GM23338 (cell line): Measurements from ENCODE around the gene NRP1. TPM values are rescaled to one million over a fixed set of nuclear protein-coding genes. Genes with fewer than 3 reads are reported as not detected.

Source experiments
- ATAC-seq: fragments of 200-7000 bp; cut with Tn5 transposase; 3 replicates; pipeline ENCODE4 v1.9.1; 2020
- DNase-seq: peaks from one replicate; pipeline ENCODE4 v3.0.0-alpha.2; 2015; ENCODE audit warnings: low spot score
- H2AFZ ChIP-seq: fragments of 200-600 bp; sonication (generic); 2 replicates; pipeline ENCODE4 v1.8.0; 2016; ENCODE audit warnings: antibody characterized with exemption, mild to moderate bottlenecking, moderate library complexity
- H3F3A ChIP-seq: fragments of 200-600 bp; sonication (generic); replicated peaks from 2 replicates; pipeline ENCODE4 v1.8.0; 2017; ENCODE audit warnings: antibody characterized with exemption, mixed run types, low read depth
- H3K27ac ChIP-seq: fragments of 200-600 bp; sonication (generic); 2 replicates; pipeline ENCODE4 v1.6.1; 2016; ENCODE audit warnings: low read depth
- H3K27me3 ChIP-seq: fragments of 200-600 bp; sonication (generic); 2 replicates; pipeline ENCODE4 v1.8.0; 2016; ENCODE audit warnings: mild to moderate bottlenecking, mixed run types, moderate library complexity; ENCODE audit not compliant: insufficient read depth
- H3K36me3 ChIP-seq: fragments of 200-600 bp; sonication (generic); 2 replicates; pipeline ENCODE4 v1.8.0; 2016; ENCODE audit warnings: mild to moderate bottlenecking; ENCODE audit not compliant: insufficient read depth
- H3K4me1 ChIP-seq: fragments of 200-600 bp; sonication (generic); 2 replicates; pipeline ENCODE4 v1.8.0; 2016; ENCODE audit warnings: mild to moderate bottlenecking, moderate library complexity; ENCODE audit not compliant: insufficient read depth
- H3K4me2 ChIP-seq: fragments of 200-600 bp; sonication (generic); 2 replicates; pipeline ENCODE4 v1.7.1; 2017; ENCODE audit warnings: mixed run types
- H3K4me3 ChIP-seq: fragments of 200-600 bp; sonication (generic); 2 replicates; pipeline ENCODE4 v1.6.1; 2016; ENCODE audit warnings: mixed run types
- H3K79me2 ChIP-seq: fragments of 200-600 bp; sonication (generic); replicated peaks from 2 replicates; pipeline ENCODE4 v1.8.0; 2017; ENCODE audit warnings: mild to moderate bottlenecking; ENCODE audit not compliant: insufficient read depth
- H3K9me2 ChIP-seq: fragments of 200-600 bp; sonication (generic); 2 replicates; pipeline ENCODE4 v1.8.0; 2017; ENCODE audit not compliant: insufficient read depth
- H4K20me1 ChIP-seq: fragments of 200-600 bp; sonication (generic); replicated peaks from 2 replicates; pipeline ENCODE4 v1.8.0; 2017; ENCODE audit warnings: mild to moderate bottlenecking; ENCODE audit not compliant: insufficient read depth
- H3K27ac Mint-ChIP-seq: 2 replicates; pipeline ENCODE4 v1.8.0; 2020; ENCODE audit warnings: inconsistent platforms, mild to moderate bottlenecking, moderate library complexity, mixed read lengths
- H3K27me3 Mint-ChIP-seq: 3 replicates; pipeline ENCODE4 v1.8.0; 2022; ENCODE audit warnings: low read depth, mild to moderate bottlenecking, moderate library complexity, mixed read lengths, inconsistent platforms; ENCODE audit not compliant: insufficient read depth, poor library complexity
- H3K36me3 Mint-ChIP-seq: 3 replicates; pipeline ENCODE4 v1.8.0; 2021; ENCODE audit warnings: low read depth, mild to moderate bottlenecking, inconsistent platforms, moderate library complexity, mixed read lengths
- H3K4me1 Mint-ChIP-seq: 3 replicates; pipeline ENCODE4 v1.8.0; 2020; ENCODE audit warnings: mild to moderate bottlenecking, inconsistent platforms, mixed read lengths
- H3K4me3 Mint-ChIP-seq: 3 replicates; pipeline ENCODE4 v1.8.0; 2021; ENCODE audit warnings: moderate library complexity, mild to moderate bottlenecking, inconsistent platforms, mixed read lengths
- H3K9me3 Mint-ChIP-seq: 3 replicates; pipeline ENCODE4 v1.8.0; 2020; ENCODE audit warnings: moderate library complexity, mild to moderate bottlenecking, inconsistent platforms, mixed read lengths
- CREB1 ChIP-seq: fragments of 250-450 bp; sonication (Bioruptor Pico); IDR thresholded peaks from 2 replicates; pipeline ENCODE4 v1.5.0; 2020; ENCODE audit warnings: low read depth, mild to moderate bottlenecking, moderate library complexity
- EZH2 ChIP-seq: fragments of 200-600 bp; sonication (generic); IDR thresholded peaks from one replicate; pipeline ENCODE4 v1.8.0; 2017; ENCODE audit warnings: antibody characterized with exemption, mild to moderate bottlenecking, low read depth; ENCODE audit not compliant: unreplicated experiment
- JUNB ChIP-seq: IDR thresholded peaks from one replicate; pipeline ENCODE4 v1.6.1; 2016; ENCODE audit warnings: antibody characterized with exemption; ENCODE audit not compliant: unreplicated experiment
- NANOG ChIP-seq: IDR thresholded peaks from 2 replicates; pipeline ENCODE4 v1.6.1; 2016; ENCODE audit warnings: antibody characterized with exemption, borderline replicate concordance
- POLR2AphosphoS5 ChIP-seq: IDR thresholded peaks from 2 replicates; pipeline ENCODE4 v1.6.1; 2016; ENCODE audit warnings: antibody characterized with exemption, low read depth
- STAT1 ChIP-seq: IDR thresholded peaks from one replicate; pipeline ENCODE4 v1.6.1; 2016; ENCODE audit warnings: antibody characterized with exemption; ENCODE audit not compliant: unreplicated experiment
- ZNF114 ChIP-seq: fragments of 250-450 bp; sonication (Bioruptor Pico); IDR thresholded peaks from 2 replicates; pipeline ENCODE4 v1.5.0; 2020; ENCODE audit warnings: mild to moderate bottlenecking, moderate library complexity
- ZNF331 ChIP-seq: fragments of 250-450 bp; sonication (Bioruptor Pico); IDR thresholded peaks from 2 replicates; pipeline ENCODE4 v1.5.0; 2020; ENCODE audit warnings: low read depth, mild to moderate bottlenecking, moderate library complexity
- polyA plus RNA-seq: library from polyadenylated mRNA; unstranded; fragments of >200 nt; fragmentation: Nextera tagmentation; extraction: Ambion mirVana; gene quantifications from 2 replicates; pipeline ENCODE4 v1.2.1, GENCODE V29; 2016
- total RNA-seq: library from RNA; depleted of rRNA; stranded (reverse); fragments of >200 nt; shearing (Covaris generic); gene quantifications from 2 replicates; pipeline ENCODE4 v1.2.3, GENCODE V29; 2014
- TF ChIP-seq, protein P1 (sequence below): fragments of 250-450 bp; sonication (Bioruptor Pico); IDR thresholded peaks from 2 replicates; pipeline ENCODE4 v1.5.0; 2020; ENCODE audit warnings: mild to moderate bottlenecking, moderate library complexity
- TF ChIP-seq, protein P2 (sequence below): IDR thresholded peaks from one replicate; pipeline ENCODE4 v1.6.1; 2018; ENCODE audit warnings: antibody characterized with exemption; ENCODE audit not compliant: unreplicated experiment

The NRP1 gene
- total and polyA plus RNA-seq, 2 experiments from 2014 or later, result 2.9 to 3.5 TPM

DNA sequence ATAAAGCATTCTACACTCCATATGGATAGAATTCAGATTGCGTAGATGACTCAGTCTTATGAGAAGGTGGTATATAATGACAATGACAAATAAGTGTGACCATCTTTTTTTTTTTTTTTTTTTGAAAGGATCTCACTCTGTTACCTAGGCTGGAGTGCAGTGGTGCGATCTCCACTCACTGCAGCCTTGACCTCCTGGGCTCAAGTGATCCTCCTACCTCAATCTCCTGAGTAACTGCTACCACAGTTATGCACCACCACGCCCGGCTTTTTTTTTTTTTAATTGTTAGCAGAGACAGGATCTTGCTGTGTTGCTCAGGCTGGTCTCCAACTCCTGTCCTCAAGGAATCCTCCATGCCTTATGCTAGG lies 43.2 kb upstream of the NRP1 start:
- H4K20me1 ChIP-seq, result no peaks in the 10 kb centered on the region
- no peaks in the 10 kb centered on the region for H3K4me1 ChIP-seq
- no peak overlapping the region for H3K4me3 ChIP-seq
- no peaks in the 10 kb centered on the region for H3K79me2 ChIP-seq
- no peak for TF ChIP-seq POLR2AphosphoS5
- TF ChIP-seq STAT1, result no peak
- TF ChIP-seq CREB1 (CRISPR knock-in tag), result no peak
- no peak for TF ChIP-seq ZNF331 (CRISPR knock-in tag)
- TF ChIP-seq, protein P1, sequence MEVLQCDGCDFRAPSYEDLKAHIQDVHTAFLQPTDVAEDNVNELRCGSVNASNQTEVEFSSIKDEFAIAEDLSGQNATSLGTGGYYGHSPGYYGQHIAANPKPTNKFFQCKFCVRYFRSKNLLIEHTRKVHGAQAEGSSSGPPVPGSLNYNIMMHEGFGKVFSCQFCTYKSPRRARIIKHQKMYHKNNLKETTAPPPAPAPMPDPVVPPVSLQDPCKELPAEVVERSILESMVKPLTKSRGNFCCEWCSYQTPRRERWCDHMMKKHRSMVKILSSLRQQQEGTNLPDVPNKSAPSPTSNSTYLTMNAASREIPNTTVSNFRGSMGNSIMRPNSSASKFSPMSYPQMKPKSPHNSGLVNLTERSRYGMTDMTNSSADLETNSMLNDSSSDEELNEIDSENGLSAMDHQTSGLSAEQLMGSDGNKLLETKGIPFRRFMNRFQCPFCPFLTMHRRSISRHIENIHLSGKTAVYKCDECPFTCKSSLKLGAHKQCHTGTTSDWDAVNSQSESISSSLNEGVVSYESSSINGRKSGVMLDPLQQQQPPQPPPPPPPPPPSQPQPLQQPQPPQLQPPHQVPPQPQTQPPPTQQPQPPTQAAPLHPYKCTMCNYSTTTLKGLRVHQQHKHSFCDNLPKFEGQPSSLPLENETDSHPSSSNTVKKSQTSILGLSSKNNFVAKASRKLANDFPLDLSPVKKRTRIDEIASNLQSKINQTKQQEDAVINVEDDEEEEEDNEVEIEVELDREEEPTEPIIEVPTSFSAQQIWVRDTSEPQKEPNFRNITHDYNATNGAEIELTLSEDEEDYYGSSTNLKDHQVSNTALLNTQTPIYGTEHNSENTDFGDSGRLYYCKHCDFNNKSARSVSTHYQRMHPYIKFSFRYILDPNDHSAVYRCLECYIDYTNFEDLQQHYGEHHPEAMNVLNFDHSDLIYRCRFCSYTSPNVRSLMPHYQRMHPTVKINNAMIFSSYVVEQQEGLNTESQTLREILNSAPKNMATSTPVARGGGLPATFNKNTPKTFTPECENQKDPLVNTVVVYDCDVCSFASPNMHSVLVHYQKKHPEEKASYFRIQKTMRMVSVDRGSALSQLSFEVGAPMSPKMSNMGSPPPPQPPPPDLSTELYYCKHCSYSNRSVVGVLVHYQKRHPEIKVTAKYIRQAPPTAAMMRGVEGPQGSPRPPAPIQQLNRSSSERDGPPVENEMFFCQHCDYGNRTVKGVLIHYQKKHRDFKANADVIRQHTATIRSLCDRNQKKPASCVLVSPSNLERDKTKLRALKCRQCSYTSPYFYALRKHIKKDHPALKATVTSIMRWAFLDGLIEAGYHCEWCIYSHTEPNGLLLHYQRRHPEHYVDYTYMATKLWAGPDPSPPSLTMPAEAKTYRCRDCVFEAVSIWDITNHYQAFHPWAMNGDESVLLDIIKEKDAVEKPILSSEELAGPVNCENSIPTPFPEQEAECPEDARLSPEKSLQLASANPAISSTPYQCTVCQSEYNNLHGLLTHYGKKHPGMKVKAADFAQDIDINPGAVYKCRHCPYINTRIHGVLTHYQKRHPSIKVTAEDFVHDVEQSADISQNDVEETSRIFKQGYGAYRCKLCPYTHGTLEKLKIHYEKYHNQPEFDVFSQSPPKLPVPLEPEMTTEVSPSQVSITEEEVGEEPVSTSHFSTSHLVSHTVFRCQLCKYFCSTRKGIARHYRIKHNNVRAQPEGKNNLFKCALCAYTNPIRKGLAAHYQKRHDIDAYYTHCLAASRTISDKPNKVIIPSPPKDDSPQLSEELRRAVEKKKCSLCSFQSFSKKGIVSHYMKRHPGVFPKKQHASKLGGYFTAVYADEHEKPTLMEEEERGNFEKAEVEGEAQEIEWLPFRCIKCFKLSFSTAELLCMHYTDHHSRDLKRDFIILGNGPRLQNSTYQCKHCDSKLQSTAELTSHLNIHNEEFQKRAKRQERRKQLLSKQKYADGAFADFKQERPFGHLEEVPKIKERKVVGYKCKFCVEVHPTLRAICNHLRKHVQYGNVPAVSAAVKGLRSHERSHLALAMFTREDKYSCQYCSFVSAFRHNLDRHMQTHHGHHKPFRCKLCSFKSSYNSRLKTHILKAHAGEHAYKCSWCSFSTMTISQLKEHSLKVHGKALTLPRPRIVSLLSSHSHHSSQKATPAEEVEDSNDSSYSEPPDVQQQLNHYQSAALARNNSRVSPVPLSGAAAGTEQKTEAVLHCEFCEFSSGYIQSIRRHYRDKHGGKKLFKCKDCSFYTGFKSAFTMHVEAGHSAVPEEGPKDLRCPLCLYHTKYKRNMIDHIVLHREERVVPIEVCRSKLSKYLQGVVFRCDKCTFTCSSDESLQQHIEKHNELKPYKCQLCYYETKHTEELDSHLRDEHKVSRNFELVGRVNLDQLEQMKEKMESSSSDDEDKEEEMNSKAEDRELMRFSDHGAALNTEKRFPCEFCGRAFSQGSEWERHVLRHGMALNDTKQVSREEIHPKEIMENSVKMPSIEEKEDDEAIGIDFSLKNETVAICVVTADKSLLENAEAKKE (CRISPR knock-in tag), result no peak
- TF ChIP-seq ZNF114 (CRISPR knock-in tag), result no peak
- TF ChIP-seq JUNB, result no peak
- TF ChIP-seq EZH2, result no peak
- TF ChIP-seq NANOG, result no peak
- TF ChIP-seq, protein P2, sequence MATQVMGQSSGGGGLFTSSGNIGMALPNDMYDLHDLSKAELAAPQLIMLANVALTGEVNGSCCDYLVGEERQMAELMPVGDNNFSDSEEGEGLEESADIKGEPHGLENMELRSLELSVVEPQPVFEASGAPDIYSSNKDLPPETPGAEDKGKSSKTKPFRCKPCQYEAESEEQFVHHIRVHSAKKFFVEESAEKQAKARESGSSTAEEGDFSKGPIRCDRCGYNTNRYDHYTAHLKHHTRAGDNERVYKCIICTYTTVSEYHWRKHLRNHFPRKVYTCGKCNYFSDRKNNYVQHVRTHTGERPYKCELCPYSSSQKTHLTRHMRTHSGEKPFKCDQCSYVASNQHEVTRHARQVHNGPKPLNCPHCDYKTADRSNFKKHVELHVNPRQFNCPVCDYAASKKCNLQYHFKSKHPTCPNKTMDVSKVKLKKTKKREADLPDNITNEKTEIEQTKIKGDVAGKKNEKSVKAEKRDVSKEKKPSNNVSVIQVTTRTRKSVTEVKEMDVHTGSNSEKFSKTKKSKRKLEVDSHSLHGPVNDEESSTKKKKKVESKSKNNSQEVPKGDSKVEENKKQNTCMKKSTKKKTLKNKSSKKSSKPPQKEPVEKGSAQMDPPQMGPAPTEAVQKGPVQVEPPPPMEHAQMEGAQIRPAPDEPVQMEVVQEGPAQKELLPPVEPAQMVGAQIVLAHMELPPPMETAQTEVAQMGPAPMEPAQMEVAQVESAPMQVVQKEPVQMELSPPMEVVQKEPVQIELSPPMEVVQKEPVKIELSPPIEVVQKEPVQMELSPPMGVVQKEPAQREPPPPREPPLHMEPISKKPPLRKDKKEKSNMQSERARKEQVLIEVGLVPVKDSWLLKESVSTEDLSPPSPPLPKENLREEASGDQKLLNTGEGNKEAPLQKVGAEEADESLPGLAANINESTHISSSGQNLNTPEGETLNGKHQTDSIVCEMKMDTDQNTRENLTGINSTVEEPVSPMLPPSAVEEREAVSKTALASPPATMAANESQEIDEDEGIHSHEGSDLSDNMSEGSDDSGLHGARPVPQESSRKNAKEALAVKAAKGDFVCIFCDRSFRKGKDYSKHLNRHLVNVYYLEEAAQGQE, result no peak
- H3K27me3 ChIP-seq, result no peaks in the 10 kb centered on the region
- H3K4me2 ChIP-seq, result no peak overlapping the region
- H3K9me3 Mint-ChIP-seq, result no peaks in the 10 kb centered on the region
- no peak overlapping the region for H2AFZ ChIP-seq
- no peaks in the 10 kb centered on the region for H3K36me3 Mint-ChIP-seq
- H3K36me3 ChIP-seq, result no peaks in the 10 kb centered on the region
- ATAC-seq (no peak), DNase-seq (no peak)
- H3F3A ChIP-seq, result no peaks in the 10 kb centered on the region
- peaks cover 9% of the 10 kb centered on the region; the same call in 1 of the 2 replicates for H3K9me2 ChIP-seq
- no peaks in the 10 kb centered on the region for H3K27me3 Mint-ChIP-seq
- no peak overlapping the region for H3K27ac ChIP-seq
- H3K27ac Mint-ChIP-seq, result no peak overlapping the region
- no peak overlapping the region for H3K4me3 Mint-ChIP-seq
- peaks cover 12% of the 10 kb centered on the region; the same call in 2 of the 3 replicates for H3K4me1 Mint-ChIP-seq
